GM20000 (cell line): Measurements from ENCODE around the gene RGS14.

Source experiments
- DNase-seq: peaks from one replicate; pipeline ENCODE4 v3.0.0; 2012; ENCODE audit warnings: low spot score
- CTCF ChIP-seq: IDR thresholded peaks from 2 replicates; pipeline ENCODE4 v1.5.1; 2012; ENCODE audit warnings: mild to moderate bottlenecking, control low read depth; ENCODE audit errors: extremely low read depth, missing control alignments

The RGS14 gene

GRCh38 chr5:177387405-177387804 is 29.7 kb downstream of the RGS14 start:
- DNase-seq, result no peak
- TF ChIP-seq CTCF, result no peak

- no peak for TF ChIP-seq CTCF
- DNase-seq, result peak; percentile 12
These were observed 30.9 kb downstream of the RGS14 start for GRCh38 chr5:177388521-177389052.

DNA sequence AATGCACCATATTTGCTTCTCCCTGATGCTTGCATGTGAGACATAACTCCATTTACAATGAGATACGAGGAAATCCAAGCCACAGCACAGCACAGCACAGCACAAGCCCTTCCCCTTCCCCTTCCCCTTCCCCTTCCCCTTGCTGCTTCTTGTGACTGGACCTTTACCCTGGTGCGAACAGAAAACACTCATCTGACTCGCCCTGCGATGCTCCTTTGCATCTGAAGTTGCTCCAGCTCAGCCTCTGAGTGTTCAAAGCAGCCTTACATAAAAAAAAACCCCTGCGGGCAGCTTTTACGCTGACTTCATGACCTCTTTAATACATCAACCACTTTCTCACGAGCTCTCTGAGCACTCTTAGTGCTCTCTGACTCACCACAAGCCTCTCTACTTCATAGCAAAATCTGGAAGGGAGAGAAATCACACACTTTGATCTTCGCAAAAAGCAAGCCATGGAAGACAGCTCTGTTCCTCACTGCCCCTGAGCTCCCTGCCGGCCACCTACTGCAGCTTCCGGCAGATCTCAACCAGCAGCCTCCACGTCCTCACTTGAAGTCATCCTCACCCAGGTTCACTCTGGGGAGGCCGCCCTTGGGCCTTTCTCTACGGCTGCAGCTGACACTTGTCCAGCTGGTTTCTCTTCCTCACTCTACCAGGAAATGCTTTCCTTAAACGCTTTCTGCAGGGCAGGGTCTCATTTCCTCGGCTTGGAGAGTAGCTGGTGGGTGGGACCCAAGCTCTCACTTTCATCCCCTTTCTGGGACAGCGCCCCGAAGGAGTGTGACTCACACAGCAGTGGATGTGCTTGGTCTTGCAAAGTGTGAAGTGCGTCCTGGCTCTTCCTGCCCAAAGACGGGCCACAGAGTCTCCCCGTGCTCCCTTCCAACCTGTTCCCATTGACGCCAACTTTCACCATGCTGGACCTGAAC is 31.8 kb downstream of the RGS14 start:
- peak; percentile 77 for DNase-seq
- TF ChIP-seq CTCF, result no peak

DNA sequence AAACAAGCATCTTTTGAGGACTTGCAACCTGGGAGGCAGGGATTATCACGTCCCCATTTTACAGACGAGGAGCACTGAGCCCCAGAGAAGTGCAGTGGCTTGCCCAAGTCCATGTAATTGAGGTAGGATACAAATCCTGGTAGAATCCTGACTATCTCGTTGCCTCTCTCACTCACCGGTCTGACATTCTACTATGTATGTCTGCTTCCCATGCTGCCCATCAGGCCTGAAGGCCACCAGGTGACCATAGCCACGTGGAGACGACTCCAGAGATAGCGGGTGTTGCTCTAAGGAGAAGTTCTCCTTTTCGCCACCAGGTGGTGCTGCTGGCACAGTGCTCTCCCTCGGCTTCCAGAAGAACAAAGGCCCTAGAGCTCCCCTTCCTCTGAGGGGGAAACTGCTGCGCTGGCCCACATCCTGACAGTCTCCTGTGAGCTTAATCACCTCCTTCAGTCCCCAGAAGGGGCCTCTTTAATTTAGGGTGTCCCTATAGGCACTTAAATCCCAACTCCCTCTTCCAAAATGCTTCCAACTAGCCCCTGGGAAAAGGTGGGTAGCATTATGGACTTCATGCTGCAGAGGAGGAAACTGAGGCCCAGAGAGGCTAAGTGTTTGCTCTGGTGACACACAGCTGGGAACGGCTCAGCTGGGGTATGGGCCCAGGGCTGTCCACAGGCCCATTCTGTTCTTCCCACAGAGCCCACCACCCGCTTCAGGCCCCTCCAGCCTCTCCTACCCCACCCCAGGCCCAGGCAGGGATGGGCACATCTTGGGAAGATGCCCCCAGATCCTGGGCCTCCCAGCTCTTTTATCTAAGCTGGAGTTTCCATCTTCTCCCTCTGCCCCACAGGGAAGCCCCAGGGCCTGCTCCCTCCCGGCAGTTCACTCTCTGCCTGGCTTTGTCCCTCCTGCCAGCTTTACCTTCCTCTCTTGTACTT is 32.9 kb downstream of the RGS14 start:
- DNase-seq, result peak; percentile 93
- TF ChIP-seq CTCF, result peak; percentile 82

GRCh38 chr5:177392765-177393164 is 35.0 kb downstream of the RGS14 start:
- no peak for TF ChIP-seq CTCF
- no peak for DNase-seq

GRCh38 chr5:177393206-177393765 is 35.6 kb downstream of the RGS14 start:
- no peak for TF ChIP-seq CTCF
- DNase-seq, result no peak
